IgD-negative memory B cell (primary cell): ENCODE data around the gene SOHLH1. TPM values are rescaled to one million over a fixed set of nuclear protein-coding genes. Genes with fewer than 3 reads are reported as not detected.
"Not testable (repeated sequence)": the region's sequence is repeated elsewhere in the genome, so short reads cannot be mapped to it uniquely, and the experiment has no call there.

Source experiments
- H3K27ac Mint-ChIP-seq, 3 donors: one replicate each; pipeline ENCODE4 v1.8.0; 2020 to 2022; ENCODE audit warnings: mild to moderate bottlenecking in 3 of 3, mixed read lengths in 3 of 3, moderate library complexity in 1 of 3
- H3K27me3 Mint-ChIP-seq: one replicate; pipeline ENCODE4 v1.8.0; 2021; ENCODE audit warnings: mixed read lengths
- H3K36me3 Mint-ChIP-seq: one replicate; pipeline ENCODE4 v1.8.0; 2020; ENCODE audit warnings: mild to moderate bottlenecking, mixed read lengths
- H3K4me1 Mint-ChIP-seq, 3 donors: one replicate each; pipeline ENCODE4 v1.8.0; 2020 to 2022; ENCODE audit warnings: mixed read lengths in 3 of 3, mild to moderate bottlenecking in 1 of 3
- H3K4me3 Mint-ChIP-seq, 4 donors: one replicate each; pipeline ENCODE4 v1.8.0; 2020 to 2022; ENCODE audit warnings: mild to moderate bottlenecking in 4 of 4, mixed read lengths in 4 of 4, moderate library complexity in 3 of 4
- H3K9me3 Mint-ChIP-seq, 3 donors: one replicate each; pipeline ENCODE4 v1.8.0; 2020 to 2021; ENCODE audit warnings: mixed read lengths in 3 of 3, mild to moderate bottlenecking in 1 of 3
- polyA plus RNA-seq: library from polyadenylated mRNA; unstranded; fragments of 300-500 nt; fragmentation: Illumina TruSeq; gene quantifications from one replicate; pipeline ENCODE4 v1.2.3, GENCODE V29; 2021

Gene SOHLH1
- polyA plus RNA-seq, 1 donor from 2014 or later: not detected

- H3K4me3 Mint-ChIP-seq: no peak overlapping the region
- H3K4me1 Mint-ChIP-seq: no peaks in the 10 kb centered on the region
- H3K36me3 Mint-ChIP-seq: no peaks in the 10 kb centered on the region
- no peak overlapping the region for H3K27ac Mint-ChIP-seq
- H3K9me3 Mint-ChIP-seq: peaks cover 0 to 3% (median 0%) of the 10 kb centered on the region in 3 donors
- peaks cover 8% of the 10 kb centered on the region for H3K27me3 Mint-ChIP-seq
Observed at GRCh38 chr9:135684691-135685090, 14.6 kb downstream of the SOHLH1 start.

GRCh38 chr9:135683401-135684034, 15.8 kb downstream of the SOHLH1 start:
- Mint-ChIP-seq H3K36me3 (no peaks in the 10 kb centered on the region), H3K9me3 (no peaks in the 10 kb centered on the region), H3K4me3 (no peak overlapping the region), H3K4me1 (no peaks in the 10 kb centered on the region), H3K27ac (no peak overlapping the region), H3K27me3 (peaks cover 8% of the 10 kb centered on the region)

GRCh38 chr9:135681161-135681560, 18.1 kb downstream of the SOHLH1 start:
- no peaks in the 10 kb centered on the region for H3K9me3 Mint-ChIP-seq
- no peaks in the 10 kb centered on the region for H3K36me3 Mint-ChIP-seq
- no peaks in the 10 kb centered on the region for H3K4me1 Mint-ChIP-seq
- peaks cover 5% of the 10 kb centered on the region for H3K27me3 Mint-ChIP-seq
- no peak overlapping the region for H3K4me3 Mint-ChIP-seq
- H3K27ac Mint-ChIP-seq: no peak overlapping the region

- Mint-ChIP-seq H3K27me3 (peaks cover 5% of the 10 kb centered on the region), H3K36me3 (no peaks in the 10 kb centered on the region), H3K4me3 (no peak overlapping the region), H3K27ac (no peak overlapping the region), H3K4me1 (no peaks in the 10 kb centered on the region), H3K9me3 (peaks cover 0 to 2% (median 0%) of the 10 kb centered on the region in 3 donors)
Observed at GRCh38 chr9:135680056-135680455, 19.2 kb downstream of the SOHLH1 start.

- Mint-ChIP-seq H3K27ac (no peak overlapping the region), H3K9me3 (peaks cover 0 to 2% (median 0%) of the 10 kb centered on the region in 3 donors), H3K27me3 (no peaks in the 10 kb centered on the region), H3K36me3 (no peaks in the 10 kb centered on the region), H3K4me3 (no peak overlapping the region), H3K4me1 (no peaks in the 10 kb centered on the region)
Observed at GRCh38 chr9:135678236-135679017, 20.9 kb downstream of the SOHLH1 start.

- Mint-ChIP-seq H3K4me3 (no peak overlapping the region), H3K36me3 (no peaks in the 10 kb centered on the region), H3K27ac (no peak overlapping the region), H3K4me1 (no peaks in the 10 kb centered on the region), H3K9me3 (peaks cover 0 to 2% (median 0%) of the 10 kb centered on the region in 3 donors), H3K27me3 (no peaks in the 10 kb centered on the region)
Observed at GRCh38 chr9:135677641-135678168, 21.6 kb downstream of the SOHLH1 start.

GRCh38 chr9:135676891-135677290, 22.4 kb downstream of the SOHLH1 start:
- Mint-ChIP-seq H3K36me3 (no peaks in the 10 kb centered on the region), H3K4me1 (no peaks in the 10 kb centered on the region), H3K27ac (peak overlapping the region in 1 of 3 donors; percentile 59), H3K9me3 (peaks cover 0 to 4% (median 0%) of the 10 kb centered on the region in 3 donors), H3K4me3 (no peak overlapping the region), H3K27me3 (no peaks in the 10 kb centered on the region)

- Mint-ChIP-seq H3K9me3 (peaks cover 0 to 4% (median 0%) of the 10 kb centered on the region in 3 donors), H3K36me3 (no peaks in the 10 kb centered on the region), H3K4me1 (no peaks in the 10 kb centered on the region), H3K27me3 (no peaks in the 10 kb centered on the region), H3K27ac (no peak overlapping the region), H3K4me3 (no peak overlapping the region)
Observed at GRCh38 chr9:135674977-135675376, 24.3 kb downstream of the SOHLH1 start.

GRCh38 chr9:135673941-135674340, 25.3 kb downstream of the SOHLH1 start:
- no peak overlapping the region for H3K27ac Mint-ChIP-seq
- H3K4me3 Mint-ChIP-seq: no peak overlapping the region

GRCh38 chr9:135672786-135673185, 26.5 kb downstream of the SOHLH1 start:
- not testable (repeated sequence) for H3K27me3 Mint-ChIP-seq, H3K4me1 Mint-ChIP-seq, H3K27ac Mint-ChIP-seq, H3K36me3 Mint-ChIP-seq, H3K4me3 Mint-ChIP-seq, H3K9me3 Mint-ChIP-seq

More at GRCh38 chr9:135673941-135674340, 25.3 kb downstream of the SOHLH1 start:
- no peaks in the 10 kb centered on the region for H3K36me3 Mint-ChIP-seq
- peaks cover 0 to 4% (median 3%) of the 10 kb centered on the region in 3 donors for H3K9me3 Mint-ChIP-seq
- H3K27me3 Mint-ChIP-seq: no peaks in the 10 kb centered on the region
- no peaks in the 10 kb centered on the region for H3K4me1 Mint-ChIP-seq

- Mint-ChIP-seq H3K4me3 (no peak overlapping the region), H3K27ac (no peak overlapping the region)
Observed at GRCh38 chr9:135671591-135672041, 27.7 kb downstream of the SOHLH1 start.

GRCh38 chr9:135670721-135671590, 28.3 kb downstream of the SOHLH1 start:
- H3K27me3 Mint-ChIP-seq: no peaks in the 10 kb centered on the region
- H3K9me3 Mint-ChIP-seq: peaks cover 0 to 5% (median 4%) of the 10 kb centered on the region in 3 donors
- no peaks in the 10 kb centered on the region for H3K36me3 Mint-ChIP-seq
- H3K4me1 Mint-ChIP-seq: no peaks in the 10 kb centered on the region
- H3K4me3 Mint-ChIP-seq: no peak overlapping the region
- H3K27ac Mint-ChIP-seq: no peak overlapping the region

More at GRCh38 chr9:135671591-135672041, 27.7 kb downstream of the SOHLH1 start:
- Mint-ChIP-seq H3K9me3 (peaks cover 0 to 5% (median 4%) of the 10 kb centered on the region in 3 donors), H3K4me1 (no peaks in the 10 kb centered on the region), H3K36me3 (no peaks in the 10 kb centered on the region), H3K27me3 (no peaks in the 10 kb centered on the region)

GRCh38 chr9:135669616-135670285, 29.5 kb downstream of the SOHLH1 start:
- H3K4me3 Mint-ChIP-seq: no peak overlapping the region
- peaks cover 0 to 4% (median 3%) of the 10 kb centered on the region in 3 donors for H3K9me3 Mint-ChIP-seq
- no peaks in the 10 kb centered on the region for H3K27me3 Mint-ChIP-seq
- H3K4me1 Mint-ChIP-seq: no peaks in the 10 kb centered on the region
- H3K27ac Mint-ChIP-seq: no peak overlapping the region
- H3K36me3 Mint-ChIP-seq: no peaks in the 10 kb centered on the region

- H3K27ac Mint-ChIP-seq, H3K36me3 Mint-ChIP-seq, H3K9me3 Mint-ChIP-seq, H3K27me3 Mint-ChIP-seq, H3K4me1 Mint-ChIP-seq: not testable (repeated sequence)
- H3K4me3 Mint-ChIP-seq: peak overlapping the region in 1 of 4 donors; percentile 42
Observed at GRCh38 chr9:135669018-135669417, 30.3 kb downstream of the SOHLH1 start.
